ENCODE results near the gene NPY4R2.
"Not testable (repeated sequence)": the region's sequence is repeated elsewhere in the genome, so short reads cannot be mapped to it uniquely, and the experiment has no call there.

DNA sequence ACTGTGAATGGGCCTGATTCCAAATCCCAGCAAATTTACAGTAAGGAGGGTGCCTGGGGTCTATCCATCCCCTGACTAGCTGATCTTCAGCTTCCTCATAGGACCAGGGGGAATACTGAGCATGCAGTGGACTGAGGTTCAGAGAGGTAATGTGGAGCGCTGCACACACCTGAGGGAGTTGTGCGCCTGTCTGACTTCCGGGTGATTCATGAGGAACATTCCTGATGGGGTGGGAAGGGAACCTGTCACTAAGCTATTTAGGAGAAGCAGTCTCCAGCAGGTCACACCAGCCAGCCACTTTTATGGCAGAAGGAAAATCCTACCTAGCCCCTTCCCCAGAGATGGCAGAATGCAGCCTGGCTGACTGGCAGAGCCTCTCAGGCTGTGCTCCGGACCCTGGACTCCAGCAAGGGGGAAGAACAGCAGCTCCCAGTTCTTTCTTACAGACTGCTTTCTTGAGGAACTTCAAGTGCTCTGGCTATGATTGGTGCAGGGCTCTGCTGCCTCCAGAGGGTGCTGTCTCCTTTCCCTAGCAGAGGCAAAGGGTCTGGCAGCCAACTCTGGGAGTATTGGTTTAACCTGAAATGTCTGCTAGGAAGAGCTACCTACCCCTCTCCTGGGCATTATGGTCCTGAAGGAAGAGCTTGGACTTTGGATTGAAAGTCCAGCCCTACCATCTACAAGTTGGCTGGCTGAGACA is 2.5 kb upstream of the NPY4R2 start:
- TF ChIP-seq, protein P1, sequence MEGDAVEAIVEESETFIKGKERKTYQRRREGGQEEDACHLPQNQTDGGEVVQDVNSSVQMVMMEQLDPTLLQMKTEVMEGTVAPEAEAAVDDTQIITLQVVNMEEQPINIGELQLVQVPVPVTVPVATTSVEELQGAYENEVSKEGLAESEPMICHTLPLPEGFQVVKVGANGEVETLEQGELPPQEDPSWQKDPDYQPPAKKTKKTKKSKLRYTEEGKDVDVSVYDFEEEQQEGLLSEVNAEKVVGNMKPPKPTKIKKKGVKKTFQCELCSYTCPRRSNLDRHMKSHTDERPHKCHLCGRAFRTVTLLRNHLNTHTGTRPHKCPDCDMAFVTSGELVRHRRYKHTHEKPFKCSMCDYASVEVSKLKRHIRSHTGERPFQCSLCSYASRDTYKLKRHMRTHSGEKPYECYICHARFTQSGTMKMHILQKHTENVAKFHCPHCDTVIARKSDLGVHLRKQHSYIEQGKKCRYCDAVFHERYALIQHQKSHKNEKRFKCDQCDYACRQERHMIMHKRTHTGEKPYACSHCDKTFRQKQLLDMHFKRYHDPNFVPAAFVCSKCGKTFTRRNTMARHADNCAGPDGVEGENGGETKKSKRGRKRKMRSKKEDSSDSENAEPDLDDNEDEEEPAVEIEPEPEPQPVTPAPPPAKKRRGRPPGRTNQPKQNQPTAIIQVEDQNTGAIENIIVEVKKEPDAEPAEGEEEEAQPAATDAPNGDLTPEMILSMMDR (IDR thresholded peaks at IDR 0.05; ENCODE audit: low read depth, low read length): not testable (repeated sequence)
- TF ChIP-seq EZH2phosphoT487 (IDR thresholded peaks at IDR 0.05; ENCODE audit: low read depth): not testable (repeated sequence)

Data from OCI-LY3 (cell line).